Measurements from ENCODE around the gene THAP7. TPM values are rescaled to one million over a fixed set of nuclear protein-coding genes. Genes with fewer than 3 reads are reported as not detected.

THAP7 gene
- total and polyA plus RNA-seq, 7 donors: 19.9 to 59.4 (median 39.2) TPM

- peak; percentile 64 for DNase-seq
- peaks cover 29 to 97% (median 40%) of the 10 kb centered on the region in 4 donors for H3K36me3 ChIP-seq
- no peak for TF ChIP-seq POLR2A (IDR thresholded peaks at IDR 0.05)
- no peak for TF ChIP-seq CTCF (IDR thresholded peaks at IDR 0.05)
- TF ChIP-seq POLR2AphosphoS5 (IDR thresholded peaks at IDR 0.05): no peak
- no peak for TF ChIP-seq EP300 (IDR thresholded peaks at IDR 0.05)
- intact Hi-C loops (cut with DNase I): no loop called here
- H3K27ac ChIP-seq: no peak overlapping the region
- no peaks in the 10 kb centered on the region for H3K27me3 ChIP-seq
- peaks cover 0 to 14% (median 12%) of the 10 kb centered on the region in 4 donors for H3K4me1 ChIP-seq
- 93 to 94% methylated on average over 23 of the region's 23 CpGs for WGBS, 2 donors
- no peaks in the 10 kb centered on the region for H3K9me3 ChIP-seq
- no peak overlapping the region for H3K4me3 ChIP-seq
Observed at GRCh38 chr22:20995329-20996030, 6.4 kb downstream of the THAP7 start.

DNA sequence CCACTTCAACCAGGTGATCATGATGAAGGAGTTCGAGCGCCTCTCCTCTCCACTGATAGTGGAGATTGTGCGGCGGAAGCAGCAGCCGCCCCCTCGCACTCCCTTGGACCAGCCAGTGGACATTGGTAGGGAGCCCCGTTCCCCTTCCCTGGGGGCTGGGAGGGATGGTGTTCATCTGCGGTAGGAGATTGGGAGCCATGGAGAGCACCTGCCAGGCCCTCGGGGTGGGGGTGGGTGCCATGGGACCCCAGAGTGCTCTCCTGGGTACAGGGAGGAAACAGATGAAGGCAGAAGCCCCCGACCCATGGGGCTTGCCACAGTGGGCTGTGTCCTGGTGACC lies 7.0 kb downstream of the THAP7 start:
- H3K36me3 ChIP-seq: peaks cover 23 to 97% (median 37%) of the 10 kb centered on the region in 4 donors
- no peak for TF ChIP-seq EP300 (IDR thresholded peaks at IDR 0.05)
- no peak for TF ChIP-seq POLR2A (IDR thresholded peaks at IDR 0.05)
- TF ChIP-seq POLR2AphosphoS5 (IDR thresholded peaks at IDR 0.05): peak in 1 of 4 donors; percentile 5
- TF ChIP-seq CTCF (IDR thresholded peaks at IDR 0.05): no peak
- H3K4me3 ChIP-seq: no peak overlapping the region
- H3K9me3 ChIP-seq: no peaks in the 10 kb centered on the region
- H3K4me1 ChIP-seq: peaks cover 0 to 8% (median 6%) of the 10 kb centered on the region in 4 donors
- intact Hi-C loops (cut with DNase I): no loop called here
- WGBS, 2 donors: 93 to 96% methylated on average over 10 of the region's 10 CpGs
- no peak overlapping the region for H3K27ac ChIP-seq
- no peak for DNase-seq
- H3K27me3 ChIP-seq: no peaks in the 10 kb centered on the region

DNA sequence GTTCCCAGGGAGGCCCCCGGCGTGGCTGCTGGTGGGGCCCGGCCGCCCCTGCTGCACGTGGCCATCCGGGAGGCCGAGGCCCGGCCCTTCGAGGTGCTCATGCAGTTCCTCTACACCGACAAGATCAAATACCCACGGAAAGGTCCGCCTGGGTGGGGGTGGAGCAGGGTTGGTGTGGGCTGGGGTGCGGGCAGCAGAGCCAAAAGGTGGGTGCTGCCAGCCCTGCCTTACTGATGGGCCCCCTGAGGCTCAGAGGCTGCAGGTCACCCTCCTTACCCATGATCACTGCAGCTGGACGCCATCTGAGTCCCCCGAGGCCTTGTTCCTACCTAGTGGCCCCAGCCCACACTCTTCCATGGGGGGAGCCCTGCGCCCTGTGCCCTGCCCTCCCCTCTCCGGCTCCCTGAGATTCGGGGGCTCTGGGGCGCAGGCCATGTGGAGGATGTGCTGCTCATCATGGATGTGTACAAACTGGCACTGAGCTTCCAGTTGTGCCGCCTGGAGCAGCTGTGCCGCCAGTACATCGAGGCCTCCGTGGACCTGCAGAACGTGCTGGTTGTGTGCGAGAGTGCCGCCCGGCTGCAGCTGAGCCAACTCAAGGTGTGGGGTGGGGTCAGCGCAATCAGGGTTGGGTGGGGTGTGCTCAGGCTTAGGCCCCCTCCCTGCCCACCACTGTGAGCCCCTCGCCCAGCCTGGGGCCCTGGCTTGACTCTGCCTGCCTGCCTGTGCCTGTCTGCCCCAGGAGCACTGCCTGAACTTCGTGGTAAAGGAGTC lies 7.6 kb downstream of the THAP7 start:
- H3K27ac ChIP-seq: no peak overlapping the region
- no peaks in the 10 kb centered on the region for H3K9me3 ChIP-seq
- no peak overlapping the region for H3K4me3 ChIP-seq
- peak; percentile 63 for DNase-seq
- H3K27me3 ChIP-seq: no peaks in the 10 kb centered on the region
- no peak for TF ChIP-seq POLR2AphosphoS5 (IDR thresholded peaks at IDR 0.05)
- TF ChIP-seq CTCF (IDR thresholded peaks at IDR 0.05): no peak
- TF ChIP-seq EP300 (IDR thresholded peaks at IDR 0.05): no peak
- TF ChIP-seq POLR2A (IDR thresholded peaks at IDR 0.05): no peak
- 94 to 95% methylated on average over 30 of the region's 30 CpGs for WGBS, 2 donors
- H3K36me3 ChIP-seq: peaks cover 18 to 93% (median 31%) of the 10 kb centered on the region in 4 donors
- H3K4me1 ChIP-seq: peaks cover 0 to 2% (median under 1%) of the 10 kb centered on the region in 4 donors
- intact Hi-C loops (cut with DNase I): no loop called here

- Histone ChIP-seq H3K27me3 (no peaks in the 10 kb centered on the region), H3K27ac (no peak overlapping the region), H3K4me1 (no peaks in the 10 kb centered on the region), H3K4me3 (no peak overlapping the region), H3K36me3 (peaks cover 18 to 91% (median 32%) of the 10 kb centered on the region in 4 donors), H3K9me3 (no peaks in the 10 kb centered on the region)
- no peak for TF ChIP-seq POLR2A (IDR thresholded peaks at IDR 0.05)
- no peak for TF ChIP-seq POLR2AphosphoS5 (IDR thresholded peaks at IDR 0.05)
- no peak for TF ChIP-seq CTCF (IDR thresholded peaks at IDR 0.05)
- no peak for TF ChIP-seq EP300 (IDR thresholded peaks at IDR 0.05)
- WGBS, 2 donors: 96% methylated on average over 29 of the region's 29 CpGs
- DNase-seq: peak; percentile 61
- intact Hi-C loops (cut with DNase I): no loop called here
Observed at GRCh38 chr22:20993304-20994127, 8.4 kb downstream of the THAP7 start.
